Psoas muscle (tissue), 8 donors: ENCODE measurements around the gene VEZT. TPM values are rescaled to one million over a fixed set of nuclear protein-coding genes. Genes with fewer than 3 reads are reported as not detected.
"Not testable (repeated sequence)": the region's sequence is repeated elsewhere in the genome, so short reads cannot be mapped to it uniquely, and the experiment has no call there.

ENCODE experiments used
- ATAC-seq, 4 donors: fragments of 200-7000 bp; cut with Tn5 transposase; one replicate each; pipeline ENCODE4 v1.9.1; 2020; ENCODE audit warnings: moderate library complexity in 3 of 4, mild to moderate bottlenecking in 2 of 4
- DNase-seq, 2 donors: peaks; one replicate each; pipeline ENCODE4 v3.0.0-alpha.2; 2020
- H3K27ac ChIP-seq: fragments of 200-600 bp; one replicate; pipeline ENCODE4 v1.8.0; 2022
- H3K27me3 ChIP-seq, 3 donors: fragments of 200-600 bp in 1 of 3; one replicate each; pipeline versions ENCODE4 v1.6.1 to v1.8.0; 2013 to 2022; ENCODE audit warnings: low read length in 2 of 3, mild to moderate bottlenecking in 2 of 3, moderate library complexity in 1 of 3; ENCODE audit not compliant: insufficient read depth in 3 of 3
- H3K36me3 ChIP-seq, 2 donors: fragments of 200-600 bp in 1 of 2; one replicate each; pipeline versions ENCODE4 v1.6.1 to v1.8.0; 2013 to 2022; ENCODE audit warnings: low read depth in 1 of 2, mild to moderate bottlenecking in 1 of 2, moderate library complexity in 1 of 2; ENCODE audit not compliant: insufficient read depth in 1 of 2
- H3K4me1 ChIP-seq: fragments of 200-600 bp; one replicate; pipeline ENCODE4 v1.8.0; 2022
- H3K4me3 ChIP-seq: fragments of 200-600 bp; one replicate; pipeline ENCODE4 v1.8.0; 2022; ENCODE audit warnings: mild to moderate bottlenecking
- H3K9me3 ChIP-seq: fragments of 200-600 bp; one replicate; pipeline ENCODE4 v1.8.0; 2022
- CTCF ChIP-seq: fragments of 200-600 bp; IDR thresholded peaks from one replicate; pipeline ENCODE4 v1.8.0; 2022; ENCODE audit warnings: antibody characterized with exemption
- WGBS, 3 donors: extraction: QIAGEN DNeasy Blood & Tissue Kit; methylation state at CpG; one replicate each; pipeline versions ENCODE4 v1.1.6 to v1.1.7; 2013; 5-methylcytosine and 5-hydroxymethylcytosine counted together
- intact Hi-C, 2 donors: fragments of 100-400 bp; cut with DNase I; formaldehyde crosslinking; loops; one replicate each; pipeline versions ENCODE4 v1.11.0 to v1.14.2; 2022
- polyA plus RNA-seq, 3 donors: library from polyadenylated mRNA; stranded (reverse); fragments of 200-250 nt; gene quantifications; one replicate each; pipeline ENCODE4 v1.2.3, GENCODE V29; 2013
- total RNA-seq, 4 donors: library from RNA; stranded (reverse); fragmentation: NEBNext Ultra II Directional in 2 of 4; extraction: Animal tissue kit (Norgen Biotek cat#: 25700) in 2 of 4; gene quantifications; one replicate each; pipeline versions ENCODE4 v1.2.1 to v1.2.4, GENCODE V29; 2021 to 2023
- donor health status: healthy with polysubstance abuse.
- donor health status: DM: no; HTN: no; CAD: no; lungs with moderate emphysema.
- donor health status: Bipolar disorder and iron deficiency.
- donor health status: healthy.
- donor health status: DM: yes; HTN: yes; CAD: no.
- donor health status: DM: no; HTN: no; CAD: no.
- donor health status: DM: no; HTN: no; CAD: no.
- donor health status: DM: yes; HTN: yes; CAD: no.

The VEZT gene
- total and polyA plus RNA-seq, 7 donors, result 31.6 to 121 (median 83.2) TPM

- 97 to 100% (median 97%) methylated on average over 1 of the region's 1 CpG for WGBS, 3 donors
- ATAC-seq (no peak), DNase-seq (no peak)
- no peak overlapping the region for H3K27ac ChIP-seq
- no peak for TF ChIP-seq CTCF
- no peaks in the 10 kb centered on the region for H3K27me3 ChIP-seq
- no peaks in the 10 kb centered on the region for H3K4me1 ChIP-seq
- no peaks in the 10 kb centered on the region for H3K36me3 ChIP-seq
- H3K9me3 ChIP-seq, result no peaks in the 10 kb centered on the region
- intact Hi-C loops, result no loop called here
- H3K4me3 ChIP-seq, result no peak overlapping the region
These were observed 102.2 kb downstream of the VEZT start for GRCh38 chr12:95319694-95320331.

- 70 to 78% (median 73%) methylated on average over 3 of the region's 3 CpGs for WGBS, 3 donors
- intact Hi-C loops, result no loop called here
- no peak for ATAC-seq
These were observed 104.1 kb downstream of the VEZT start for GRCh38 chr12:95321516-95322246.

GRCh38 chr12:95322326-95322725 is 104.7 kb downstream of the VEZT start:
- intact Hi-C loops, result no loop called here
- ATAC-seq, result no peak
- Histone ChIP-seq H3K27ac (no peak overlapping the region), H3K9me3 (no peaks in the 10 kb centered on the region), H3K27me3 (no peaks in the 10 kb centered on the region), H3K36me3 (no peaks in the 10 kb centered on the region), H3K4me1 (no peaks in the 10 kb centered on the region), H3K4me3 (no peak overlapping the region)
- no peak for TF ChIP-seq CTCF
- 73 to 74% (median 73%) methylated on average over 4 of the region's 4 CpGs for WGBS, 3 donors
- no peak for DNase-seq

More at GRCh38 chr12:95321516-95322246, 104.1 kb downstream of the VEZT start:
- no peaks in the 10 kb centered on the region for H3K27me3 ChIP-seq
- H3K9me3 ChIP-seq, result no peaks in the 10 kb centered on the region
- DNase-seq, result no peak
- TF ChIP-seq CTCF, result no peak
- no peaks in the 10 kb centered on the region for H3K4me1 ChIP-seq
- H3K4me3 ChIP-seq, result no peak overlapping the region
- H3K27ac ChIP-seq, result no peak overlapping the region
- H3K36me3 ChIP-seq, result no peaks in the 10 kb centered on the region

GRCh38 chr12:95323212-95323611 is 105.6 kb downstream of the VEZT start:
- intact Hi-C loops, result no loop called here
- H3K27me3 ChIP-seq, result no peaks in the 10 kb centered on the region
- no peaks in the 10 kb centered on the region for H3K36me3 ChIP-seq
- no peak overlapping the region for H3K27ac ChIP-seq
- no peaks in the 10 kb centered on the region for H3K9me3 ChIP-seq
- H3K4me3 ChIP-seq, result no peak overlapping the region
- TF ChIP-seq CTCF, result no peak
- no peaks in the 10 kb centered on the region for H3K4me1 ChIP-seq
- ATAC-seq (no peak), DNase-seq (no peak)

- DNase-seq, H3K27ac ChIP-seq, H3K36me3 ChIP-seq, intact Hi-C loops, H3K9me3 ChIP-seq, H3K4me3 ChIP-seq, H3K27me3 ChIP-seq, H3K4me1 ChIP-seq, ATAC-seq: not testable (repeated sequence)
- WGBS, 3 donors, result 74 to 79% (median 74%) methylated on average over 7 of the region's 7 CpGs
These were observed 106.6 kb downstream of the VEZT start for GRCh38 chr12:95324246-95324645.
